KOPT-K1 (cell line): ENCODE results near the gene ARHGEF28.

Experiments used
- H3K27ac ChIP-seq: fragments of 200-600 bp; sonication (generic); 2 replicates; pipeline ENCODE4 v1.5.1; 2016; ENCODE audit warnings: antibody characterized with exemption, mild to moderate bottlenecking, low read depth, low read length; ENCODE audit not compliant: poor library complexity, severe bottlenecking
- H3K36me3 ChIP-seq: fragments of 200-600 bp; sonication (generic); 2 replicates; pipeline ENCODE4 v1.5.1; 2017; ENCODE audit warnings: antibody characterized with exemption, mild to moderate bottlenecking, low read length, moderate library complexity; ENCODE audit not compliant: insufficient read depth
- H3K9me3 ChIP-seq: fragments of 200-600 bp; sonication (generic); 2 replicates; pipeline ENCODE4 v1.5.1; 2017; ENCODE audit warnings: antibody characterized with exemption, low read length, mild to moderate bottlenecking; ENCODE audit not compliant: insufficient read depth, poor library complexity, severe bottlenecking

ARHGEF28 gene

DNA sequence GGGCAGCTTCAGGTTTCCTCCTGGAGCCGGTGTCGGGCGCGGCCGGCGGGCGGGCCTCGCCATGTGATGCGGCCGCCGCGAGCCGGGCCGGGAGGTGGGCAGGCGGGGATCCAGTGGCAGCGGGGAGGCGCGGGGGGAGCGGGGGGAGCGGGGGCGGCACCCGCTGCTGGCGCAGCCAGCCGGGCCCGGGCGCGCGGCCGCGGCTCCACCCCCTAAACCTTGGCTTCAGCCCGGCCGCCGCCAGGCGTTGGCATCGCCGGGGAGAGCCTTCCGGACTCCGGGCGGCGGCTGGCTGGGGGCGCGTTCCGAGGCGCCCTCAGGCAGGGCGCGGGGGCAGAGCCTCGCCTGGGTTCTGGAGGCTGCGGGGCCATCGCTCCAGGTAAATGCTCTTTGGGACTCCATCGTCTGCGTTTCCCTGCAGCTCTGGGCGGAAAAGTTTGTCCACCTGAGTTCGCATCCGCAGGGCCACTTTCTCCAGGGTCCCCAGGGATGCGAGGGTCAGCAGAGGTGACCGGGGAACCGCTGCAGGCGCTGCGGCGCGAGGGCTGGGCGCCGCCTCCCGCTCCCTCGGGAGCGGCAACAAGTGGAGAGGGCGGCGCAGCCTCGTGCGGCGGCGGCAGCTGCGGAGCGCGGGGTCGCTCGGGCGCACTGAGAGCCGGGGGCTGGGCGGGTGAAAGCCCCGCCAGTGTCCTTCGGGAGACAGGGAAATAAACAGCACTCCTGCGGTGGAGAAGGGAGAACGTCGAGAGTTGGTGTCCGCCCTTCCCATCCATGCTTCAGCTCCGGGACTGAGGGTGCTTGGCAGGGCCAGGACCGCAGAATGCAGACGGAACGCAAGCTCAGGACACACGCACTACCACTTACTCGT is at the start of gene ARHGEF28:
Gene ARHGEF28, plus strand, starts transcription at position 253 of the 868 bp plus-strand sequence. CDS start 58,656 bp downstream, outside the sequence.
- Histone ChIP-seq H3K27ac (no peak within 1 kb of the TSS), H3K36me3 (no peaks in the 10 kb centered on the region), H3K9me3 (no peaks in the 10 kb centered on the region)

- no peak overlapping the region for H3K27ac ChIP-seq
- peaks cover 73% of the 10 kb centered on the region for H3K36me3 ChIP-seq
- no peaks in the 10 kb centered on the region for H3K9me3 ChIP-seq
Measured at GRCh38 chr5:73582285-73583145, 43.5 kb upstream of the ARHGEF28 start.

- H3K36me3 ChIP-seq, result peaks cover 21% of the 10 kb centered on the region; the same call in 1 of the 2 replicates
- no peak overlapping the region for H3K27ac ChIP-seq
- H3K9me3 ChIP-seq, result no peaks in the 10 kb centered on the region
Measured at GRCh38 chr5:73587923-73588322, 38.1 kb upstream of the ARHGEF28 start.

- no peaks in the 10 kb centered on the region for H3K9me3 ChIP-seq
- no peaks in the 10 kb centered on the region for H3K36me3 ChIP-seq
- H3K27ac ChIP-seq, result no peak overlapping the region
Measured at GRCh38 chr5:73591102-73591695, 34.8 kb upstream of the ARHGEF28 start.

GRCh38 chr5:73591698-73592501 is 34.1 kb upstream of the ARHGEF28 start:
- Histone ChIP-seq H3K9me3 (no peaks in the 10 kb centered on the region), H3K27ac (no peak overlapping the region), H3K36me3 (no peaks in the 10 kb centered on the region)

DNA sequence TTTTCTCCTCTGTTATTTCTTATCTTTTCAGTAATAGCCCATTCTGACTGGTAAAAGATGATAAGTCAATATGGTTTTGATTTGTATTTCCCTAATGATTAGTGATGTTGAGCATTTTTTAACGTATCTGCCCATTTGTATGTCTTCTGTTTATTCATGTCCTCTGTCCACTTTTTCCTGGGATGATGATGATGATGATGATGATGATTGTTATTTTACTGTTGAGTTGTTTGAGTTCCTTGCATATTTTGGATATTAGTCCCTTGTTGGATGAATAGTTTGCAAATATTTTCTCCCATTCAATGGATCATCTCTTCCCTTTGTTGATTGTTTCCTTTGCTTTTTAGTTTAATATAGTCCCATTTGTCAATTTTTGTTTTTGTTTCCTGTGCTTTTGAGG is 33.4 kb upstream of the ARHGEF28 start:
- H3K9me3 ChIP-seq, result no peaks in the 10 kb centered on the region
- H3K36me3 ChIP-seq, result no peaks in the 10 kb centered on the region
- no peak overlapping the region for H3K27ac ChIP-seq

GRCh38 chr5:73596705-73597328 is 29.2 kb upstream of the ARHGEF28 start:
- H3K9me3 ChIP-seq, result peaks cover 7% of the 10 kb centered on the region
- no peak overlapping the region for H3K27ac ChIP-seq
- no peaks in the 10 kb centered on the region for H3K36me3 ChIP-seq

- Histone ChIP-seq H3K9me3 (peaks cover 15% of the 10 kb centered on the region), H3K36me3 (no peaks in the 10 kb centered on the region), H3K27ac (no peak overlapping the region)
Measured at GRCh38 chr5:73599380-73599779, 26.6 kb upstream of the ARHGEF28 start.

GRCh38 chr5:73603998-73604397 is 22.0 kb upstream of the ARHGEF28 start:
- Histone ChIP-seq H3K27ac (no peak overlapping the region), H3K9me3 (peaks cover 15% of the 10 kb centered on the region), H3K36me3 (no peaks in the 10 kb centered on the region)

DNA sequence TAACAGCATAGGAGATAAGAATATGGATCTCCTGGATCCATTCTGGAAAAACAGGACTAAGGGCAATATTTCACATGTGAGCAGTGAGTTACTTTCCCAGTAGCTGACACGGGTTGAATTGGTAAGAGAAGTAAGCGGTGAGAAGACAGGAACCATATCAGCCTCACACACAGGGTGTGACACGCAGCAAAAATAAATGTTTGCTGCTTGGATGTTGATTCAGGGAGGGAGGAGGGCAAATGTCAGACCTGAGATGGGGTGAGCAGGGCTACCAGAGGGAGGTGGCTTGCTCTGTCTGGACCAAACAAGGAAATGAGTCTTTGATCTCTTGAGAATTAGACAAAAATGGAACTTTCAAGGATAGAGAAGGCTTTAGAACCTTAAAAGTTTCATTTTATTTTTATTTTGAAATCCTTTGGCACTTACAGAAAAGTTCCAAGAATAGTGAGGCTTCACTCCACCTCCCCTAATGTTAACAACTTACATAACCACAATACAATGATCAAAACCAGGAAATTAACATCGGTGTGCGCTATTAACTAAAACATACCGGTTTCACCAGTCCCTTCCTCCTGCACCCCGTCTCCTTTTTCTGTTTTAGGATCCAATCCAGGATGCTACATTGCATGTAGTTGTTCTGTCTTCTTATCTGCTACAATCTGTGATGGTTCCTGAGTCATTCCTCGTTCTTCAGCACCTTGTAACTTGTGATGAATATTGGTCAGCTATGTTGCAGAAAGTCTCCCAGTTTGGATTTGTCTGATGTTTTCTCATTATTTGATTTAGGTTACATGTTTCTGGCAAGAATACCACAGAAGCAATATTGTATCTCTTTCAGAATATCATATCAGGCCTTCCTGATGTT is 20.5 kb upstream of the ARHGEF28 start:
- Histone ChIP-seq H3K27ac (no peak overlapping the region), H3K9me3 (peaks cover 17% of the 10 kb centered on the region), H3K36me3 (no peaks in the 10 kb centered on the region)

DNA sequence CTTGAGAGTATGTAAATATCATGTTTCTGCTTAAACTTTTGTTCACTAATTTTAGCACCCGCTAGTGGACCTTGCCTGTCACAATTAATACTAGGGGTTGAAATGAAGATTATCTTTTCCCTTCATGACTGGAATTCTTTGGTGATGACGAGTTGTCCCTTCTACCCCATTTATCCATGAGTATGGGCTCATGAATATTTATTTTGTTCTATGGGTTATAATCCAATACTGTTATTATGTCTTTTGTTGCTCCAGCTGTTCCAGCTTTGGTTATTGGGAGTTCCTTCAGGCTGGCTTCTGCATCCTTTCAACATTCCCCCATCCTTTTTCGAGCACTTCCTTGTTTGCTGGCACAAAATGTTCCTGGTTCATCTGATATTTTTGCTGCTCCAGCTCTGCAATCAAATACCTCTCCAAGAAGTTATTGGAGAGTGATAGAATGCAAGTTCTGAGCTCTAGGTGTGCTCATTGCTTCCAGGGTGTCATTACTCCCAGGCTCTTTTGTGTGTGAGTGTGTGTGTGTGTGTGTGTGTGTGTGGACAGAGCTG is 19.7 kb upstream of the ARHGEF28 start:
- Histone ChIP-seq H3K9me3 (peaks cover 23% of the 10 kb centered on the region), H3K27ac (no peak overlapping the region), H3K36me3 (no peaks in the 10 kb centered on the region)

- H3K27ac ChIP-seq, result no peak overlapping the region
- H3K36me3 ChIP-seq, result no peaks in the 10 kb centered on the region
- peaks cover 16% of the 10 kb centered on the region for H3K9me3 ChIP-seq
Measured at GRCh38 chr5:73607228-73607627, 18.8 kb upstream of the ARHGEF28 start.

- no peaks in the 10 kb centered on the region for H3K36me3 ChIP-seq
- H3K9me3 ChIP-seq, result peaks cover 12% of the 10 kb centered on the region
- H3K27ac ChIP-seq, result no peak overlapping the region
Measured at GRCh38 chr5:73612799-73613198, 13.2 kb upstream of the ARHGEF28 start.
